ENCODE measurements around the gene TMEM219.

GRCh38 chr16:29958756-29959155 lies 3.1 kb upstream of the TMEM219 start:
- TF ChIP-seq CTCF (IDR thresholded peaks at IDR 0.05) (no peak), POLR2A (IDR thresholded peaks at IDR 0.05) (no peak)
